Measurements from ENCODE around the gene TMEM176B.

The TMEM176B gene

GRCh38 chr7:150753239-150753638, 46.9 kb downstream of the TMEM176B start:
- DNase-seq (ENCODE audit: low read depth in 3 of 3), result no peak

GRCh38 chr7:150751702-150752101, 48.5 kb downstream of the TMEM176B start:
- DNase-seq (ENCODE audit: low read depth in 3 of 3), result no peak

DNA sequence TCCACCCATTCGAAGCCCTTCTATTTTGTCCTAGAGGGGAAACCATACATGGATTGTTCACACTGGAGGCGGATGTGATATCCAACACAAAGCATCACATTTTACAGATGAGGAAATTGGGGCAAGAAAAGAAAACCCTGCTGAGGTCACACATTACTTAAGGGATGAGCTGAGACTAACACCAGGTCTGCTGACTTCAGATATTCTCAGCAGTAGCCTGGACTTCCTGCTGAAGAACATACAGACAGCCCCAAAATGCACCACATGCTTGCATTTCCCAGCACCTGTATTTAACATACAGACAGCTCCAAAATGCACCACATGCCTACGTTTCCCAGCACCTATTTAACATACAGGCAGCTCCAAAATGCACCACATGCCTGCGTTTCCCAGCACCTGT, 51.8 kb downstream of the TMEM176B start:
- DNase-seq (ENCODE audit: low read depth in 3 of 3), result no peak

- DNase-seq (ENCODE audit: low read depth in 3 of 3), result no peak
These were observed 53.2 kb downstream of the TMEM176B start for GRCh38 chr7:150746921-150747320.

- no peak for DNase-seq (ENCODE audit: low read depth in 3 of 3)
These were observed 54.3 kb downstream of the TMEM176B start for GRCh38 chr7:150745876-150746275.

- no peak for DNase-seq (ENCODE audit: low read depth in 3 of 3)
These were observed 55.1 kb downstream of the TMEM176B start for GRCh38 chr7:150745086-150745485.

- no peak for DNase-seq (ENCODE audit: low read depth in 3 of 3)
These were observed 56.0 kb downstream of the TMEM176B start for GRCh38 chr7:150744041-150744656.

- no peak for DNase-seq (ENCODE audit: low read depth in 3 of 3)
These were observed 57.7 kb downstream of the TMEM176B start for GRCh38 chr7:150742286-150742968.

Measured in stimulated activated CD4-positive, alpha-beta T cell treated with anti-CD3 and anti-CD28 coated beads, TNF-alpha, amount 100 ng/mL, for 48 hours (primary cell).